Measurements from ENCODE around the gene PALD1. TPM values are rescaled to one million over a fixed set of nuclear protein-coding genes. Genes with fewer than 3 reads are reported as not detected.

Gene PALD1
- total RNA-seq, 3 donors from 2014 or later = 1.9 to 7.5 (median 5.9) TPM

DNA sequence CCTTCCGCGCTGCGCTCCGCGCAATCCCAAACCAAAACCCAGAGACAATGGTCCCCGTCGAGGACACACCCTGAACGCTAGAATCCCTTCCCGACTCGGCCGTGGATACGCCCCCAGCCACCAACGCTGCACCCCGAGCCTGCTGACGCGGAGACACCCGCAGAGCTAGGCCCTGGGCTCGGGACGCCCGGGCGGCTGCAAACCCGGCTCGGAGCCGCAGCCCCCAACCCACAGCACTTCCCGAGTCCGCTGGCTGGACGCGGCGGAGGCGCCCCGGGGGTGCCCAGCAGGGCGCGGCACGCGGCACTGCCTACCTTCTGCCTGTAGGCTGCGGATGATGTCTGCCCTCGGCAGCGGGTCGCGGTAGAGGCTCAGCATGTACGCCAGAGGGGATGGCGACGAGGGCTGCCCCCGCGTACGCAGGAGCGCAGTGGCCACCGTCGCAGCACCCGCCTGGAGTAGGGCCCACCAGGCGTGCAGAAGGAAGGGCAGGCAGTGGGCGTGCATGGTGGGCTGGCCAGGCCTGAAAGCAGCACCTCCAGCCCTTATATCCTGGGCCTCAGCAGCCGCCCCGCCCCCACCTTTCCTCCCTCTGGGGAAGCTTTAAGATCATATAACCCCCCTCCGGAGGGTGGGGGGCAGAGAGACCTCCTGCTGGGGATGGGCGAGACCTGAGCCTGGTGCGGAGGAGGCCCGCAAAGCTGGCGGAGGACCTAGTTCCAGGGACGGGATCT, 37.2 kb upstream of the PALD1 start, which contains the start of gene NODAL:
Gene NODAL, minus strand, starts transcription at position 521 of the 734 bp plus-strand sequence. Its CDS starts 14 bp downstream, at position 507.
- intact Hi-C loops (cut with DNase I; ENCODE audit: low total_unique reads) = no loop called here
- Histone ChIP-seq H3K36me3 (no peaks in the 10 kb centered on the region), H3K4me3 (peak within 1 kb of the TSS in 2 of 3 donors; percentile 27 to 61), H3K27me3 (peaks cover 0 to 34% of the 10 kb centered on the region in 2 donors), H3K27ac (no peak within 1 kb of the TSS), H3K9me3 (no peaks in the 10 kb centered on the region), H3K4me1 (peaks cover 5 to 10% of the 10 kb centered on the region in 2 donors)
- TF ChIP-seq POLR2AphosphoS5 (IDR thresholded peaks at IDR 0.05) (no peak), POLR2A (IDR thresholded peaks at IDR 0.05) (no peak)
- TF ChIP-seq, protein P1, sequence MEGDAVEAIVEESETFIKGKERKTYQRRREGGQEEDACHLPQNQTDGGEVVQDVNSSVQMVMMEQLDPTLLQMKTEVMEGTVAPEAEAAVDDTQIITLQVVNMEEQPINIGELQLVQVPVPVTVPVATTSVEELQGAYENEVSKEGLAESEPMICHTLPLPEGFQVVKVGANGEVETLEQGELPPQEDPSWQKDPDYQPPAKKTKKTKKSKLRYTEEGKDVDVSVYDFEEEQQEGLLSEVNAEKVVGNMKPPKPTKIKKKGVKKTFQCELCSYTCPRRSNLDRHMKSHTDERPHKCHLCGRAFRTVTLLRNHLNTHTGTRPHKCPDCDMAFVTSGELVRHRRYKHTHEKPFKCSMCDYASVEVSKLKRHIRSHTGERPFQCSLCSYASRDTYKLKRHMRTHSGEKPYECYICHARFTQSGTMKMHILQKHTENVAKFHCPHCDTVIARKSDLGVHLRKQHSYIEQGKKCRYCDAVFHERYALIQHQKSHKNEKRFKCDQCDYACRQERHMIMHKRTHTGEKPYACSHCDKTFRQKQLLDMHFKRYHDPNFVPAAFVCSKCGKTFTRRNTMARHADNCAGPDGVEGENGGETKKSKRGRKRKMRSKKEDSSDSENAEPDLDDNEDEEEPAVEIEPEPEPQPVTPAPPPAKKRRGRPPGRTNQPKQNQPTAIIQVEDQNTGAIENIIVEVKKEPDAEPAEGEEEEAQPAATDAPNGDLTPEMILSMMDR (IDR thresholded peaks at IDR 0.05) = no peak
- no peak for DNase-seq (ENCODE audit: low spot score in 2 of 2)

DNA sequence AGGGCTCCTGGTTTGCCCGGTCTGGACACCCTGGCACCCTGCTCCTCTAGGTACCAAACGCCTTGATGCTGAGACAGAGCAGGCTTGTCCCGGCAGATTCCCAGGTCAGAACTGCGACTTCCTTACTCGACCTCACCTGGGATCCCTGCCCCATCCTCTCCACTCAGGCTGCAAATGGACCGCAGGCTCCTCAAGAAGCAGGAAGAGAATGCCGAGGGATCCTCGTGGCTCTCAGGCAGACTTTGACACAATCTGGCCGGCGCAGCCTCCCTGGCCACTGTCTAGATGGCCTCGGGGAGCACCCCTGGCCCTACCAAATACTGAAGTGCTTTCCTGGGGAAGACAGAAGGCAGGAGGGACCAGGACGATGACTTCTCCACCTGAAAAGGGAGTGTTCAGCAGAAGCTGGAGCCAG, 36.7 kb upstream of the PALD1 start:
- Histone ChIP-seq H3K9me3 (no peaks in the 10 kb centered on the region), H3K4me1 (peaks cover 5 to 10% of the 10 kb centered on the region in 2 donors), H3K27ac (no peak overlapping the region), H3K4me3 (peak overlapping the region in 1 of 3 donors; percentile 61), H3K27me3 (peaks cover 0 to 34% of the 10 kb centered on the region in 2 donors), H3K36me3 (no peaks in the 10 kb centered on the region)
- intact Hi-C loops (cut with DNase I; ENCODE audit: low total_unique reads) = no loop called here
- no peak for DNase-seq (ENCODE audit: low spot score in 2 of 2)
- TF ChIP-seq POLR2A (IDR thresholded peaks at IDR 0.05) (no peak), POLR2AphosphoS5 (IDR thresholded peaks at IDR 0.05) (no peak)
- TF ChIP-seq, protein P1 (IDR thresholded peaks at IDR 0.05) = no peak

GRCh38 chr10:70442332-70442988, 36.1 kb upstream of the PALD1 start:
- DNase-seq (ENCODE audit: low spot score in 2 of 2) = no peak
- Histone ChIP-seq H3K4me1 (peaks cover 5 to 10% of the 10 kb centered on the region in 2 donors), H3K9me3 (no peaks in the 10 kb centered on the region), H3K36me3 (no peaks in the 10 kb centered on the region), H3K27ac (no peak overlapping the region), H3K4me3 (no peak overlapping the region), H3K27me3 (peaks cover 0 to 34% of the 10 kb centered on the region in 2 donors)
- TF ChIP-seq POLR2AphosphoS5 (IDR thresholded peaks at IDR 0.05) (no peak), POLR2A (IDR thresholded peaks at IDR 0.05) (no peak)
- TF ChIP-seq, protein P1 (IDR thresholded peaks at IDR 0.05) = no peak
- intact Hi-C loops (cut with DNase I; ENCODE audit: low total_unique reads) = no loop called here

GRCh38 chr10:70444744-70445143, 33.8 kb upstream of the PALD1 start:
- H3K27ac ChIP-seq = no peak overlapping the region
- peaks cover 0 to 29% of the 10 kb centered on the region in 2 donors for H3K27me3 ChIP-seq
- H3K9me3 ChIP-seq = no peaks in the 10 kb centered on the region
- no peak overlapping the region for H3K4me3 ChIP-seq
- H3K4me1 ChIP-seq = peaks cover 5 to 10% of the 10 kb centered on the region in 2 donors
- no peaks in the 10 kb centered on the region for H3K36me3 ChIP-seq
- DNase-seq (ENCODE audit: low spot score in 2 of 2) = no peak
- TF ChIP-seq POLR2A (IDR thresholded peaks at IDR 0.05) = no peak
- intact Hi-C loops (cut with DNase I; ENCODE audit: low total_unique reads) = no loop called here

DNA sequence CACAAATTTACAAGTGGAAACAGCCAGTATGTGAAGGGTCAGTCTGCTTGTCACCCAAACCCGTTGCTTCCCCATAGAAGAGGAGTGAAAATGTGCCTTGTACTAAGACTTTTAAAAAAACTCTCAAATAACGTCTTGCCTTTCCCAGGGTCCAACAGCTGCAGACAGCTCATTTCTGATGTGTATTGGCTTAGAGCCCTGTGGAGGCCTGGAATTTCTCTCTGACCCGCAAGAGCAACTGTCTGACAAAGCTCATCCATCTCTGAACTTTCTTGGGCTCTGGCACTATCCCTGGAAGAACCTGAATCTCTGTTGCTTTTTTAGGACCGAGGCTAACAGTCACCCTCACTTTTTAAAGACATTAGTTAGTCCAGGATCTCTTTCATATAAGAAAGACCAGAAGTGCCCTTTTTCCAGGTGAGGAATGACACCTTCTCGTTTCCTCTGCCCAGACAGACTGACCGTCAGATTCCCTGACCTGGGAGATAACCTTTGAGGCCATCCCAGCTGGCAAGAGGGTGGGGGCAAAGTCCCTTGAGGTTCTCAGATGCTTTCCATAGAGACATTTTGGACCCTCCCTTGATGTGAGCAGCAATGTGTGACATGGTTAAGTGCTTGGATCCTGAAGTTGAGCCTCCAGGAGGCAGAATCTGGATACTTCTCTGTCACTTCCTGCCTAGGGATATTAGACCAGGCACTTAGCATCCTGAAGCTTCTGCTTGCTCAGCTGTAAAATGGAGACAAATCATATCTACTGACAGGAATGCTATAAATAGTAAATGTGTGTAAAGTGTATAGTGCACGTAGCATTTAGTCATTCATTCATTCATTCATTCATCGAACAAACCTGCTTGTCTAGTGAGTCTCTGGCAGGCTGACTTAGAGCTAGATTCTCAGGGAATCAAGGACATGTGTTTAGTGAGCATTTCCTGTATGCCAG, 32.6 kb upstream of the PALD1 start:
- Histone ChIP-seq H3K9me3 (no peaks in the 10 kb centered on the region), H3K4me3 (no peak overlapping the region), H3K27me3 (peaks cover 0 to 16% of the 10 kb centered on the region in 2 donors), H3K36me3 (no peaks in the 10 kb centered on the region), H3K27ac (no peak overlapping the region), H3K4me1 (peaks cover 5% of the 10 kb centered on the region in 2 donors)
- no peak for DNase-seq (ENCODE audit: low spot score in 2 of 2)
- TF ChIP-seq POLR2AphosphoS5 (IDR thresholded peaks at IDR 0.05) (no peak), POLR2A (IDR thresholded peaks at IDR 0.05) (no peak)
- TF ChIP-seq, protein P1 (IDR thresholded peaks at IDR 0.05) = no peak
- intact Hi-C loops (cut with DNase I; ENCODE audit: low total_unique reads) = no loop called here

Data from breast epithelium (tissue), 4 donors.